Suprapubic skin (tissue), 4 donors: ENCODE results near the gene NCAPD3.

Source experiments
- EP300 ChIP-seq: sonication (generic); formaldehyde crosslinking; IDR thresholded peaks from one replicate; pipeline ENCODE4 v1.6.1; 2017; ENCODE audit warnings: antibody characterized with exemption
- POLR2A ChIP-seq, 2 donors: fragments of 450-650 bp; IDR thresholded peaks; one replicate each; pipeline ENCODE4 v1.6.1; 2017; ENCODE audit warnings: antibody characterized with exemption in 2 of 2, mild to moderate bottlenecking in 2 of 2, moderate library complexity in 2 of 2
- POLR2AphosphoS5 ChIP-seq, 3 donors: sonication (generic); formaldehyde crosslinking; IDR thresholded peaks; one replicate each; pipeline ENCODE4 v1.6.1; 2017; ENCODE audit warnings: antibody characterized with exemption in 3 of 3
- TF ChIP-seq, protein P1 (sequence below), 2 donors: fragments of 200-600 bp in 1 of 2; fragments of 450-650 bp in 1 of 2; sonication (generic) in 1 of 2; IDR thresholded peaks; one replicate each; pipeline ENCODE4 v1.5.1; 2016 to 2019; ENCODE audit warnings: antibody characterized with exemption in 2 of 2, mild to moderate bottlenecking in 1 of 2, moderate library complexity in 1 of 2

DNA sequence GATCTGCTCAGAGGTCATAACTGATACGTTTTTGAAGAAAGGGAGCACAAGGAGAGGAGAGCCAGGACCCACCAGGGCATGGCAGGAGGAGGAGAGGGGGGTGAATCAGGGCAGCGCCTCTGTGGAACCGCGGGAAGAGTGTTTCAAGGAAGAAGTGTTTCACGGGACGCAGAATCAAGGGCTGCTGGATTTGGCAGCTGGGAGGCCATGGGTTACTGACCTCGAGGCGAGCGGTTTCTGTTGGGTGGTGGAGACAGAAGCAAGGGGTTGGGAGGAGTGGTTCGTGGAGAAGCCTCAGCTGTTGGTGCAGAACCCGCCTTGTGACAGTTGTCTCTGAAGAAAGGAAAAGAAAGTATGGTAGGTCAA is 13.8 kb upstream of the NCAPD3 start:
- TF ChIP-seq, protein P1, sequence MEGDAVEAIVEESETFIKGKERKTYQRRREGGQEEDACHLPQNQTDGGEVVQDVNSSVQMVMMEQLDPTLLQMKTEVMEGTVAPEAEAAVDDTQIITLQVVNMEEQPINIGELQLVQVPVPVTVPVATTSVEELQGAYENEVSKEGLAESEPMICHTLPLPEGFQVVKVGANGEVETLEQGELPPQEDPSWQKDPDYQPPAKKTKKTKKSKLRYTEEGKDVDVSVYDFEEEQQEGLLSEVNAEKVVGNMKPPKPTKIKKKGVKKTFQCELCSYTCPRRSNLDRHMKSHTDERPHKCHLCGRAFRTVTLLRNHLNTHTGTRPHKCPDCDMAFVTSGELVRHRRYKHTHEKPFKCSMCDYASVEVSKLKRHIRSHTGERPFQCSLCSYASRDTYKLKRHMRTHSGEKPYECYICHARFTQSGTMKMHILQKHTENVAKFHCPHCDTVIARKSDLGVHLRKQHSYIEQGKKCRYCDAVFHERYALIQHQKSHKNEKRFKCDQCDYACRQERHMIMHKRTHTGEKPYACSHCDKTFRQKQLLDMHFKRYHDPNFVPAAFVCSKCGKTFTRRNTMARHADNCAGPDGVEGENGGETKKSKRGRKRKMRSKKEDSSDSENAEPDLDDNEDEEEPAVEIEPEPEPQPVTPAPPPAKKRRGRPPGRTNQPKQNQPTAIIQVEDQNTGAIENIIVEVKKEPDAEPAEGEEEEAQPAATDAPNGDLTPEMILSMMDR (IDR thresholded peaks at IDR 0.05), result no peak
- no peak for TF ChIP-seq POLR2AphosphoS5 (IDR thresholded peaks at IDR 0.05)
- TF ChIP-seq POLR2A (IDR thresholded peaks at IDR 0.05), result no peak
- TF ChIP-seq EP300, result no peak
